ENCODE results near the gene TMEM200C.

Gene TMEM200C

DNA sequence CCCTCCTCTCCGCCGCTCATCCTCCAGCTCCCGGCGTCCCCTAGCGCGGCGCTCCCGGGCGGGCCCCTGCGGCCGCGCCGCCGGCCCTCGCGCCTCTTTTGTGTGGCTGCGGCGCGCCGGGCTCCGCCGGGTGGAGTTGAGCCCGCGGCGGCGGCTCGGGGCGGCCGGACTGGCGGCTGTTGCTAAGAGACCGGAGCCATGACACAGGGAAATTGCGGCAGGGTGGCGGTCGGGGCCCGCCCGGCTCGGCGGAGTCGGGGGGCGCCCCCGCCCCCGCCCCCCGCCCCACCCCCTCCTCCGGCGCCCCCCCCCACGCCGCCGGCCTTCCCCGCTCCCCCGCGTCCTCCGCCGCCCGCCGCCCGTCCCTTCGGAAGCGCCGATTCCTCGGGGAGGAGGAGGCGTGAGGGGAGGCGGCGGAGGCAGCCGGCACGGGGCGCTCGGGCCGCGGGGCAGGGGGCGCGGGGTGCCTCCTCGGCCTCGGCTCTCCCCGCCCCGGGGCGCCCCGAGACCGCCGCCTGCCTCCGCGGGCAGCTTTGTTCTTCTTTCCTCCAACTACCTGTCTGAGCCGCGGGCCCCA lies at the start of gene TMEM200C:
TMEM200C (minus strand) TSS at position 224 of the 577 bp plus-strand sequence. CDS start 3,459 bp downstream, outside the sequence.
- no peak within 1 kb of the TSS for H3K4me3 ChIP-seq (ENCODE audit: insufficient read depth, low read length, poor library complexity, severe bottlenecking)
- H3K27me3 ChIP-seq (ENCODE audit: low read length), result no peaks in the 10 kb centered on the region
- H2AFZ ChIP-seq (ENCODE audit: low read depth, low read length, severe bottlenecking), result no peak within 1 kb of the TSS
- H3F3A ChIP-seq (ENCODE audit: insufficient read depth), result no peaks in the 10 kb centered on the region
- no peaks in the 10 kb centered on the region for H3K9me2 ChIP-seq (replicated peaks; ENCODE audit: insufficient read depth, low read length)
- no peak within 1 kb of the TSS for H3K27ac ChIP-seq (ENCODE audit: low read depth, low read length)
- TF ChIP-seq, protein P1, sequence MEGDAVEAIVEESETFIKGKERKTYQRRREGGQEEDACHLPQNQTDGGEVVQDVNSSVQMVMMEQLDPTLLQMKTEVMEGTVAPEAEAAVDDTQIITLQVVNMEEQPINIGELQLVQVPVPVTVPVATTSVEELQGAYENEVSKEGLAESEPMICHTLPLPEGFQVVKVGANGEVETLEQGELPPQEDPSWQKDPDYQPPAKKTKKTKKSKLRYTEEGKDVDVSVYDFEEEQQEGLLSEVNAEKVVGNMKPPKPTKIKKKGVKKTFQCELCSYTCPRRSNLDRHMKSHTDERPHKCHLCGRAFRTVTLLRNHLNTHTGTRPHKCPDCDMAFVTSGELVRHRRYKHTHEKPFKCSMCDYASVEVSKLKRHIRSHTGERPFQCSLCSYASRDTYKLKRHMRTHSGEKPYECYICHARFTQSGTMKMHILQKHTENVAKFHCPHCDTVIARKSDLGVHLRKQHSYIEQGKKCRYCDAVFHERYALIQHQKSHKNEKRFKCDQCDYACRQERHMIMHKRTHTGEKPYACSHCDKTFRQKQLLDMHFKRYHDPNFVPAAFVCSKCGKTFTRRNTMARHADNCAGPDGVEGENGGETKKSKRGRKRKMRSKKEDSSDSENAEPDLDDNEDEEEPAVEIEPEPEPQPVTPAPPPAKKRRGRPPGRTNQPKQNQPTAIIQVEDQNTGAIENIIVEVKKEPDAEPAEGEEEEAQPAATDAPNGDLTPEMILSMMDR (IDR thresholded peaks at IDR 0.05; ENCODE audit: insufficient read depth, low read length, poor library complexity, severe bottlenecking), result no peak
- TF ChIP-seq EZH2phosphoT487 (conservative IDR thresholded peaks at IDR 0.05; ENCODE audit: low read length), result no peak
- no peaks in the 10 kb centered on the region for H3K9me3 ChIP-seq (ENCODE audit: insufficient read depth, low read length)
- H3K4me2 ChIP-seq (ENCODE audit: low read depth, low read length, poor library complexity, severe bottlenecking), result no peak within 1 kb of the TSS
- H3K36me3 ChIP-seq (ENCODE audit: low read length), result no peaks in the 10 kb centered on the region
- H4K20me1 ChIP-seq (ENCODE audit: low read depth, low read length), result no peaks in the 10 kb centered on the region
- no peaks in the 10 kb centered on the region for H3K79me2 ChIP-seq (ENCODE audit: insufficient read depth, low read length)
- no peak within 1 kb of the TSS for H3K9ac ChIP-seq (ENCODE audit: low read length)

DNA sequence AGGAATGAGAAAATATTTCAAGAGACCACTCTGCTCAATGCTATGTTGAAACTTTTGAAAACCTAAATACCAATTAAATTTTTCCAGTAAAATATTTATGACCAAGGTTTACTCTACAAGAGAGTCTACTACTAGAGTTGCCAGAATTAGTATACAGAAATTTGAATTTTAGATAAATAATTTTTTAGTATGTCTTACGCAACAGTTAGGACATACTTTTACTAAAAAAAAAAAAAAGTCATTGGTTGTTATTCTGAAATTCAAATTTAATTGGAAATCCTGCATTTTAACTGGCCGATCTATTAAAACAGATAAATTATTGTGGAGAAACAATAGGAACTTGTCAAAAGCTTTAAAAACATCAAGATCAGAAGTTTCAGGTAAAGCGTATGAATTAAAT lies 49.1 kb upstream of the TMEM200C start:
- Histone ChIP-seq H3K4me2 (ENCODE audit: low read depth, low read length, poor library complexity, severe bottlenecking) (no peak overlapping the region), H3K9ac (ENCODE audit: low read length) (no peak overlapping the region), H3K4me3 (ENCODE audit: insufficient read depth, low read length, poor library complexity, severe bottlenecking) (no peak overlapping the region), H3K27me3 (ENCODE audit: low read length) (no peaks in the 10 kb centered on the region), H3K36me3 (ENCODE audit: low read length) (no peaks in the 10 kb centered on the region), H4K20me1 (ENCODE audit: low read depth, low read length) (no peaks in the 10 kb centered on the region), H3K79me2 (ENCODE audit: insufficient read depth, low read length) (no peaks in the 10 kb centered on the region), H3K9me3 (ENCODE audit: insufficient read depth, low read length) (no peaks in the 10 kb centered on the region), H3K9me2 (replicated peaks; ENCODE audit: insufficient read depth, low read length) (no peaks in the 10 kb centered on the region), H3F3A (ENCODE audit: insufficient read depth) (no peaks in the 10 kb centered on the region), H2AFZ (ENCODE audit: low read depth, low read length, severe bottlenecking) (no peak overlapping the region), H3K27ac (ENCODE audit: low read depth, low read length) (no peak overlapping the region)
- TF ChIP-seq EZH2phosphoT487 (conservative IDR thresholded peaks at IDR 0.05; ENCODE audit: low read length), result no peak
- TF ChIP-seq, protein P1 (IDR thresholded peaks at IDR 0.05; ENCODE audit: insufficient read depth, low read length, poor library complexity, severe bottlenecking), result no peak

DNA sequence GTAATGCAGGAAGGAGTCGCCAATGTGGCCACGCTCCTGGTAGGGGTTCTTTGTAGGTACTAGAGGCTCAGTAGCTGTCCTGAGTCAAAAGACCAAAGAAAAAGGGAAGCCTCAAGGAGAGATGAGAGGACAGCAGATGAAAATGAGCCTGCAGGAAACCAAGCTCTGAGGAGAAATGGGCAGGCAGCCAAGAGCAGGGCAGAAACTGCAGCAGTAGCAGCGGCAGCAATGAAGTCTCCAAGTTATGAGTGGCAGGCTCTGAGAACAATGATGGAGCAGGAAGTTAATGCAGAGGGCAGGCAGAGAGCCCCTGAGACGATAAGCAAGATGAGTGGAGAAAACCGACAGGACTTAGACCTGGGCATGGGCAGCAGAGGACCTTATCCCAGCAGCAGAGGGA lies 48.2 kb upstream of the TMEM200C start:
- H3K9me2 ChIP-seq (replicated peaks; ENCODE audit: insufficient read depth, low read length), result no peaks in the 10 kb centered on the region
- H3K36me3 ChIP-seq (ENCODE audit: low read length), result no peaks in the 10 kb centered on the region
- no peaks in the 10 kb centered on the region for H3F3A ChIP-seq (ENCODE audit: insufficient read depth)
- no peak overlapping the region for H3K4me2 ChIP-seq (ENCODE audit: low read depth, low read length, poor library complexity, severe bottlenecking)
- no peak overlapping the region for H3K27ac ChIP-seq (ENCODE audit: low read depth, low read length)
- H3K9ac ChIP-seq (ENCODE audit: low read length), result no peak overlapping the region
- no peak overlapping the region for H2AFZ ChIP-seq (ENCODE audit: low read depth, low read length, severe bottlenecking)
- no peak overlapping the region for H3K4me3 ChIP-seq (ENCODE audit: insufficient read depth, low read length, poor library complexity, severe bottlenecking)
- no peaks in the 10 kb centered on the region for H4K20me1 ChIP-seq (ENCODE audit: low read depth, low read length)
- no peaks in the 10 kb centered on the region for H3K27me3 ChIP-seq (ENCODE audit: low read length)
- no peak for TF ChIP-seq EZH2phosphoT487 (conservative IDR thresholded peaks at IDR 0.05; ENCODE audit: low read length)
- TF ChIP-seq, protein P1 (IDR thresholded peaks at IDR 0.05; ENCODE audit: insufficient read depth, low read length, poor library complexity, severe bottlenecking), result no peak
- H3K79me2 ChIP-seq (ENCODE audit: insufficient read depth, low read length), result no peaks in the 10 kb centered on the region
- no peaks in the 10 kb centered on the region for H3K9me3 ChIP-seq (ENCODE audit: insufficient read depth, low read length)
